Fibroblast of lung (primary cell): Measurements from ENCODE around the gene CA14. TPM values are rescaled to one million over a fixed set of nuclear protein-coding genes. Genes with fewer than 3 reads are reported as not detected.

ENCODE experiments used
- DNase-seq, 2 donors: peaks; one replicate each; pipeline versions ENCODE4 v3.0.0 to v3.0.0-alpha.2; 2010; ENCODE audit warnings: low read depth in 2 of 2
- H2AFZ ChIP-seq: 2 replicates; pipeline ENCODE4 v1.5.1; 2012; ENCODE audit warnings: low read length, control low read depth, inconsistent platforms
- H3K27ac ChIP-seq: 2 replicates; pipeline ENCODE4 v1.5.1; 2011; ENCODE audit warnings: low read length, control low read depth; ENCODE audit not compliant: insufficient read depth
- H3K27me3 ChIP-seq: 2 replicates; pipeline ENCODE4 v1.5.1; 2011; ENCODE audit warnings: mild to moderate bottlenecking, low read length; ENCODE audit not compliant: control insufficient read depth, insufficient read depth
- H3K36me3 ChIP-seq: 2 replicates; pipeline ENCODE4 v1.5.1; 2011; ENCODE audit warnings: low read length; ENCODE audit not compliant: control insufficient read depth, insufficient read depth
- H3K4me1 ChIP-seq: 2 replicates; pipeline ENCODE4 v1.5.1; 2011; ENCODE audit warnings: low read length; ENCODE audit not compliant: control insufficient read depth, insufficient read depth; ENCODE audit errors: extremely low read depth
- H3K4me2 ChIP-seq: 2 replicates; pipeline ENCODE4 v1.5.1; 2011; ENCODE audit warnings: low read length, control low read depth; ENCODE audit not compliant: insufficient read depth; ENCODE audit errors: extremely low read depth
- H3K4me3 ChIP-seq, 4 experiments: fragments of 200-600 bp in 1 of 4; sonication (generic) in 1 of 4; replicated peaks in 1 of 4; 2 replicates each; pipeline ENCODE4 v1.5.1; 2011 to 2016; ENCODE audit warnings: low read length in 4 of 4, low read depth in 3 of 4, mild to moderate bottlenecking in 3 of 4, control low read depth in 2 of 4, inconsistent platforms in 1 of 4, mixed read lengths in 1 of 4; ENCODE audit not compliant: insufficient read depth in 1 of 4; ENCODE audit errors: control extremely low read depth in 1 of 4
- H3K79me2 ChIP-seq: 2 replicates; pipeline ENCODE4 v1.5.1; 2012; ENCODE audit warnings: mild to moderate bottlenecking, low read length, inconsistent platforms; ENCODE audit not compliant: control insufficient read depth, insufficient read depth
- H3K9ac ChIP-seq: 2 replicates; pipeline ENCODE4 v1.5.1; 2011; ENCODE audit warnings: mild to moderate bottlenecking, low read length, control low read depth; ENCODE audit not compliant: insufficient read depth
- H3K9me3 ChIP-seq: 2 replicates; pipeline ENCODE4 v1.5.1; 2012; ENCODE audit warnings: low read depth, low read length; ENCODE audit not compliant: control insufficient read depth, insufficient read depth
- H4K20me1 ChIP-seq: 2 replicates; pipeline ENCODE4 v1.5.1; 2011; ENCODE audit warnings: low read length; ENCODE audit not compliant: control insufficient read depth, insufficient read depth; ENCODE audit errors: extremely low read depth
- CTCF ChIP-seq, 2 donors: IDR thresholded peaks in 1 of 2; conservative IDR thresholded peaks in 1 of 2; 1 replicate in 1 of 2; 2 replicates in 1 of 2; pipeline ENCODE4 v1.5.1; 2011 to 2012; ENCODE audit warnings: low read length in 2 of 2, control low read depth in 1 of 2, inconsistent platforms in 1 of 2, low read depth in 1 of 2, mild to moderate bottlenecking in 1 of 2
- EZH2 ChIP-seq: IDR thresholded peaks from 2 replicates; pipeline ENCODE4 v1.5.1; 2012; ENCODE audit warnings: low read length, control low read depth, mild to moderate bottlenecking; ENCODE audit errors: missing control alignments
- polyA plus RNA-seq, 2 donors: library from polyadenylated mRNA; depleted of rRNA in 1 of 2; stranded (reverse) in 1 of 2; unstranded in 1 of 2; fragments of >200 nt; gene quantifications; 2 replicates each; pipeline ENCODE4 v1.2.1, GENCODE V29; 2011 to 2012; ENCODE audit warnings: missing spikeins in 1 of 2
- total RNA-seq: library from RNA; depleted of rRNA; stranded (reverse); fragments of >200 nt; gene quantifications from 2 replicates; pipeline ENCODE4 v1.2.1, GENCODE V29; 2014

Gene CA14
- total and polyA plus RNA-seq, 2 donors (not counting 1 experiment from before 2014, with no cell fraction given), result 0.08 TPM; not detected in 1

- no peak overlapping the region for H3K9ac ChIP-seq
- H3K27ac ChIP-seq, result no peak overlapping the region
- no peak for DNase-seq
- no peak overlapping the region for H3K4me3 ChIP-seq
- no peak overlapping the region for H3K4me2 ChIP-seq
- peaks cover 11% of the 10 kb centered on the region for H3K79me2 ChIP-seq
- no peaks in the 10 kb centered on the region for H3K9me3 ChIP-seq
- H2AFZ ChIP-seq, result no peak overlapping the region
- H3K36me3 ChIP-seq, result no peaks in the 10 kb centered on the region
- TF ChIP-seq CTCF (conservative IDR thresholded peaks at IDR 0.05 in 1 of 2, IDR thresholded peaks at IDR 0.05 in 1 of 2; ENCODE audit: low read depth in 1 of 2, low read length in 2 of 2) (no peak), EZH2 (no peak)
- no peaks in the 10 kb centered on the region for H3K27me3 ChIP-seq
- H4K20me1 ChIP-seq, result no peaks in the 10 kb centered on the region
- H3K4me1 ChIP-seq, result peaks cover 6% of the 10 kb centered on the region
Measured at GRCh38 chr1:150295476-150295875, 37.9 kb downstream of the CA14 start.

GRCh38 chr1:150299716-150300115, 42.1 kb downstream of the CA14 start:
- H3K4me3 ChIP-seq, result no peak overlapping the region
- no peaks in the 10 kb centered on the region for H3K27me3 ChIP-seq
- H4K20me1 ChIP-seq, result no peaks in the 10 kb centered on the region
- H3K9ac ChIP-seq, result no peak overlapping the region
- no peak overlapping the region for H3K4me2 ChIP-seq
- no peaks in the 10 kb centered on the region for H3K4me1 ChIP-seq
- H3K27ac ChIP-seq, result no peak overlapping the region
- TF ChIP-seq EZH2, result no peak
- no peak for TF ChIP-seq CTCF (conservative IDR thresholded peaks at IDR 0.05 in 1 of 2, IDR thresholded peaks at IDR 0.05 in 1 of 2; ENCODE audit: low read depth in 1 of 2, low read length in 2 of 2)
- H3K9me3 ChIP-seq, result no peaks in the 10 kb centered on the region
- H3K36me3 ChIP-seq, result peaks cover 8% of the 10 kb centered on the region
- peaks cover 2% of the 10 kb centered on the region for H3K79me2 ChIP-seq
- no peak for DNase-seq
- no peak overlapping the region for H2AFZ ChIP-seq

DNA sequence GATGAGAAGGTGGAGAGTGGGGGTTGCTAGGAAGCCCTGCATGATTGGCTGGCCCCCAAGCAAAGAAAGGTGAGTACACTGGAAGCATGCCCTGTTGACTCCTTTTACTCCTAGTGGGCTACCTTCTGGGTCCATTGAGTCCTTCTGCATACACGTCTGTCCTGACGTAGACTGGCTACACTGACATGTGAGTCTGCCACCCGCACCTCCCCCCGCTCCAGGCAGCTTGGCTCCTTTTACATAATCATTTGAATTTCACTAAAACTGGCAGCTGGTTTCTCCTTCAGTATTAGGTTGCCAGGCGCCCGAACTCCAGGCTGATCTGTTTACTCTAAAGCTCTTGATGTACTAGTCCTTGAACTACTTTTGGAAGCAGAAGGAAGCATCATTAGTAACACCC, 44.8 kb downstream of the CA14 start:
- Histone ChIP-seq H3K27me3 (no peaks in the 10 kb centered on the region), H4K20me1 (no peaks in the 10 kb centered on the region), H3K9me3 (no peaks in the 10 kb centered on the region), H3K4me3 (no peak overlapping the region), H3K27ac (no peak overlapping the region), H3K4me1 (no peaks in the 10 kb centered on the region), H2AFZ (no peak overlapping the region), H3K79me2 (no peaks in the 10 kb centered on the region), H3K4me2 (no peak overlapping the region), H3K36me3 (peaks cover 8% of the 10 kb centered on the region), H3K9ac (no peak overlapping the region)
- no peak for TF ChIP-seq EZH2
- no peak for DNase-seq
